Measurements from ENCODE around the gene PRSS33. TPM values are rescaled to one million over a fixed set of nuclear protein-coding genes. Genes with fewer than 3 reads are reported as not detected.

PRSS33 gene, protein sequence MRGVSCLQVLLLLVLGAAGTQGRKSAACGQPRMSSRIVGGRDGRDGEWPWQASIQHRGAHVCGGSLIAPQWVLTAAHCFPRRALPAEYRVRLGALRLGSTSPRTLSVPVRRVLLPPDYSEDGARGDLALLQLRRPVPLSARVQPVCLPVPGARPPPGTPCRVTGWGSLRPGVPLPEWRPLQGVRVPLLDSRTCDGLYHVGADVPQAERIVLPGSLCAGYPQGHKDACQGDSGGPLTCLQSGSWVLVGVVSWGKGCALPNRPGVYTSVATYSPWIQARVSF
- total RNA-seq, result not detected
- polyA plus RNA-seq, result not detected
- long read RNA-seq, donor 1, result 0 reads
- long read RNA-seq, donor 2, result 0 reads
- long read RNA-seq, donor 3, result 0 reads
- long read RNA-seq, donor 4, result 0 reads

DNA sequence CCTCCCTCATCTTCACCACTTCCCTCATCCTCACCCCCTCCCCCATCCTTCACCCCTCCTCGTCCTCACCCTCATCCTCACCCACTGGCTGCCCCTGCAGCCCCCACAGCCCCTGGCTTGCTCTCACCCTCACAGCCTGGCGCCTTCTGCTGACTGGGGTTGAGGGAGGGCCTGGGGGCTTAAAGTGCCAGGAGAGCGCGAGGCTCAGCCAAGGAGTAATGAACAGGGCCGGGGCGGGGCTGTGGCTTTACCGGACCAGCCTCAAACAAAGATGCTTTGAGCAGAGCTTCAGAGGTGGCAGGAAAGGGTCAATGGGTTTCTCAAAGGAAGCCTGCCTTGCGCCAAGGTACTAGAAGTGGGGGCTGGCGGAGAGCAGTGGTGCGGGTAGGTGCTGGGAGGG, at the start of gene PRSS33:
Gene PRSS33 (minus strand): TSS at position 155 of the 400 bp plus-strand sequence. CDS start 1,013 bp downstream, outside the sequence.
- H3K4me1 ChIP-seq (ENCODE audit: control insufficient read depth, insufficient read depth, low read length), result no peaks in the 10 kb centered on the region
- DNase-seq (peak in 1 of 3 donors; percentile 14), ATAC-seq (no peak)
- intact Hi-C loops (cut with DNase I), result no loop called here
- 31% methylated on average over 10 of the region's 10 CpGs for WGBS
- H3K9me3 ChIP-seq (ENCODE audit: control insufficient read depth, low read length), result no peaks in the 10 kb centered on the region
- H3K27me3 ChIP-seq (ENCODE audit: control insufficient read depth, insufficient read depth), result no peaks in the 10 kb centered on the region
- H3K27ac ChIP-seq (ENCODE audit: low read length), result no peak within 1 kb of the TSS
- H3K4me3 ChIP-seq (ENCODE audit: low read length), result no peak within 1 kb of the TSS

DNA sequence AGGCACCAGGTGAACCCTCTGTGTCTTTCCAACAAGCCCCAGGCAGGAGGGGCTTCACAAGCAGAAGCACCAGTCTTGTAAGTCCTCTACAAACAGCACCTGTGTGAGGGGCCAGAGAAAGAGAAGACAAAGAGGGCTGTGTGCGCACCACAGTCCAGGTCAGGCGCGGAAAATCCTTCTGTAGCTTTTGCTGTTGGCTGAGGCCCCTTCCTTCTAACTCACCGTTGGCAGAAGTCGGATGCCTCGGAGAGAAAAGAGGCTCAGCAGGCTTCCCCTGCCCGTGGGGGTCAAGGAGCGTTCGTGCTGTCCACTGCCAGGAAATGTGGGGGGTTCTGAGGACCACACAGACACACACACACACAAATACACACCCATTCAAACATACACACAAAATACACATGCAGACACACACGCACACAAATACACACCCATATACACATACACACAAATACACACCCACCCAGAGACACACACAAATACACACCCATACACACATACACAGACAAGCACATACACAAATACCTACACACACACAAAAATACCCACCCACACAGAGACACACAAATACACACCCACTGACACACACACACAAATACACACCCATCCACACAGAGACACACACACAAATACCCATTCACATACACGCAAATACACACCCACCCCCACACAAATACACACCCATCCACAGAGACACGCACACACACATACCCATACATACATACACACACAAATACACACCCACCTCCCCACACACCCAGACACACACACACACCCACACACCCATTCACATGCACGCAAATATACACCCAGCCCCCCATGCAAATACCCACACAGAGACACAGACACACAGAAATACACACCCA, 49.5 kb upstream of the PRSS33 start:
- no peak overlapping the region for H3K4me3 ChIP-seq (ENCODE audit: low read length)
- ATAC-seq (no peak), DNase-seq (no peak)
- WGBS, result 69% methylated on average over 13 of the region's 13 CpGs
- H3K9me3 ChIP-seq (ENCODE audit: control insufficient read depth, low read length), result no peaks in the 10 kb centered on the region
- no peaks in the 10 kb centered on the region for H3K4me1 ChIP-seq (ENCODE audit: control insufficient read depth, insufficient read depth, low read length)
- H3K27ac ChIP-seq (ENCODE audit: low read length), result no peak overlapping the region
- H3K27me3 ChIP-seq (ENCODE audit: control insufficient read depth, insufficient read depth), result no peaks in the 10 kb centered on the region
- intact Hi-C loops (cut with DNase I), result loop anchor here in 1 of 4 donors (5.0 kb wide), 1 partner anchor 90 kb away; no protein-coding TSS in a partner anchor

DNA sequence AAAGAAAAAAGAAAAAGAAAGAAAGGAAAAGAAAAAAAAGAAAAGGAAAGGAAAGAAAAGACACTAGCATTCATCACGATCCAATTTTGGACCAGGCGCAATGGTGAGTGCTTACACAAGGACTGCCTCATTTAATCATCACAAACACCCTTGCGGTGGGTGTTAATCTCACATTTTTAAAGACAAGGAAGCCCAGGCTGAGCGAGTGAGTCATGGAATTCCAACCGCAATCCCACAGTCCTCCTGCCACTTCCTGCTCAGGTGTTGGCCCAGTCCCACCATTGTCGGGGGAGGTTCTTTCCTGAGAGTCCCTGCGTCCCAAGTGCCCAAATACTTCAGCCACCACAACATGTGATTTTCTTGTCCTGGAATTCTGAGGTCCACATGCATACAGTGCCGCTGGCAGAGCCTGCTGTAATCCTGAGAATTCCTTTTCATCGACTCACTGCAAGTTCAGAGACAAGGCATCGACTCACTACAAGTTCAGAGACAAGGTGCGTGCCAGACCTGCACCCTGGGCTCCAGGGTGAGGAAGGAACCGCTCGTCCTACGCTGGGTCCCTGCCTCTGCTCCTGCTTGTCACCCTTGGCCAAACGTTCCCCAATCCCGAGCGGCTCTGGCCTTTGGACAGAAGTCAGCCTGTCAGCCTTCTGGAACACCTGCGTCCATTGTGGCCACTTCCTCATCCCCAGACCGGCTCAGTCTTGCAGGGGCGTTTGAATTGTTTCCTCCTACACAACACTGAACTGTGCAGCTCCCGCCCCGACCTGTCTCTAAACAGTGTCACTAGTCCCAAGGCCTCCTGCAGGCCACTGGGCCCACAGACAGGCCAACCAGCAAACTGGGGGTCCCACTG, 48.5 kb upstream of the PRSS33 start:
- Histone ChIP-seq H3K4me1 (ENCODE audit: control insufficient read depth, insufficient read depth, low read length) (no peaks in the 10 kb centered on the region), H3K9me3 (ENCODE audit: control insufficient read depth, low read length) (no peaks in the 10 kb centered on the region), H3K4me3 (ENCODE audit: low read length) (no peak overlapping the region), H3K27me3 (ENCODE audit: control insufficient read depth, insufficient read depth) (no peaks in the 10 kb centered on the region), H3K27ac (ENCODE audit: low read length) (no peak overlapping the region)
- ATAC-seq (no peak), DNase-seq (no peak)
- WGBS, result 35% methylated on average over 22 of the region's 22 CpGs
- intact Hi-C loops (cut with DNase I), result loop anchor here in 1 of 4 donors (5.0 kb wide), 1 partner anchor 91 kb away; no protein-coding TSS in a partner anchor

DNA sequence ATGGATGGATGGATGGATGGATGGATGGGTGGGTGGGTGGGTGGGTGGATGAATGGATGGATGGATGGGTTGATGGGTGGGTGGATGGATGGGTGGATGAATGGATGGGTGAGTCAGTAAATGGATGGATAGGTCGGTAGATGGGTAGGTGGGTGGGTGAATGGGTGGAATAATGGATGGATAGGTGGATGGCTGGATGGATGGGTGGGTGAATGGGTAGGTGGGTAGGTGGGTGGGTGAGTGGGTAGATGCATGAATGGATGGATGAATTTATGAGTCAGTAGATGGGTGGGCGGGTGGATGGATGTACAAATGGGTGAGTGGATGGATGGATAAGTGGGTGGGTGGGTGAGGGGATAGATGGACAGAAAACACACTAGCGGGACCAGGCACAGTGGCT, 47.6 kb upstream of the PRSS33 start:
- intact Hi-C loops (cut with DNase I), result loop anchor here in 1 of 4 donors (5.0 kb wide), 1 partner anchor 92 kb away; no protein-coding TSS in a partner anchor
- no peak overlapping the region for H3K4me3 ChIP-seq (ENCODE audit: low read length)
- WGBS, result 86% methylated on average over 3 of the region's 3 CpGs
- H3K27ac ChIP-seq (ENCODE audit: low read length), result no peak overlapping the region
- H3K27me3 ChIP-seq (ENCODE audit: control insufficient read depth, insufficient read depth), result no peaks in the 10 kb centered on the region
- H3K4me1 ChIP-seq (ENCODE audit: control insufficient read depth, insufficient read depth, low read length), result no peaks in the 10 kb centered on the region
- H3K9me3 ChIP-seq (ENCODE audit: control insufficient read depth, low read length), result no peaks in the 10 kb centered on the region
- no peak for DNase-seq
- no peak for ATAC-seq

DNA sequence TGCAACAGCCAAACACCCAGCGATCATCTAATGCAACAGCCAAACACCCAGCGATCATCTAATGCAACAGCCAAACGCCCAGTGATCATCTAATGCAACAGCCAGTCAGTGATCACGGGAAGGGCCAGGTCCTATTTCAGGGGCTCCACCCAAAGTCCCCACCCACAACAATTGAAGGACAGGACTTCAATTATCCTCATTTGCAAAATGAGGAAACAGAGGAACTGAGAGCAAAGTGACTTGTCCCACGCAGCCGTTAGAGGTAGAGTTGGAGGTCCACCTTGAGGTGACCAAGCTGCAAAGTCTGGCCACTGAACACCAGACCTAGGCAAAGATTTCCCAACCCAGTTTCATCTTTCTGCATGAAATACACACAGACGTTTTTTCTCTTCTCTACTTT, 46.4 kb upstream of the PRSS33 start:
- 69% methylated on average over 7 of the region's 7 CpGs for WGBS
- H3K4me3 ChIP-seq (ENCODE audit: low read length), result no peak overlapping the region
- H3K9me3 ChIP-seq (ENCODE audit: control insufficient read depth, low read length), result no peaks in the 10 kb centered on the region
- ATAC-seq, result no peak
- no peaks in the 10 kb centered on the region for H3K4me1 ChIP-seq (ENCODE audit: control insufficient read depth, insufficient read depth, low read length)
- DNase-seq, result no peak
- no peaks in the 10 kb centered on the region for H3K27me3 ChIP-seq (ENCODE audit: control insufficient read depth, insufficient read depth)
- H3K27ac ChIP-seq (ENCODE audit: low read length), result no peak overlapping the region
- intact Hi-C loops (cut with DNase I), result no loop called here

DNA sequence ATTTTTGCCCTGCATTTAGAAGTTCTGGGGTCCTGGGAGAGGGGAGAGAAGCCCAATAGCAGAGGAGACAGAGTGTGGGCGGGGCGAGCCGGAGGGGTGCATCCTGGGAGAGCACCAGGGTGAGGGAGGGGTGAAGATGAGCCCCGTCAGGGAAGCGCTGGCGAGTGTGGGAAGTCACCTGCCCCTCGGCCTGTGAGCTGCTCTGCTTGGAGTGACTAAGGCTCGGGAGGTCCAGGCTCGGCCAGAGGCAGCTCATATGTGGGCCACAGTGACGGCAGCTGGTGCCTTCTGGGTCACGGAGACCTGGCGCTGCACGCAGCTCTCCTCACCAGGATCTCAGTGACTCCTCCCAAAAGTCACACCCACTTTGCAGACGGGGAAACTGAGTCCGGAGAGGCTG, 43.8 kb upstream of the PRSS33 start:
- 78% methylated on average over 15 of the region's 15 CpGs for WGBS
- no peak overlapping the region for H3K4me3 ChIP-seq (ENCODE audit: low read length)
- ATAC-seq, result no peak
- H3K9me3 ChIP-seq (ENCODE audit: control insufficient read depth, low read length), result no peaks in the 10 kb centered on the region
- no peak overlapping the region for H3K27ac ChIP-seq (ENCODE audit: low read length)
- intact Hi-C loops (cut with DNase I), result no loop called here
- DNase-seq, result no peak
- no peaks in the 10 kb centered on the region for H3K4me1 ChIP-seq (ENCODE audit: control insufficient read depth, insufficient read depth, low read length)
- H3K27me3 ChIP-seq (ENCODE audit: control insufficient read depth, insufficient read depth), result no peaks in the 10 kb centered on the region

DNA sequence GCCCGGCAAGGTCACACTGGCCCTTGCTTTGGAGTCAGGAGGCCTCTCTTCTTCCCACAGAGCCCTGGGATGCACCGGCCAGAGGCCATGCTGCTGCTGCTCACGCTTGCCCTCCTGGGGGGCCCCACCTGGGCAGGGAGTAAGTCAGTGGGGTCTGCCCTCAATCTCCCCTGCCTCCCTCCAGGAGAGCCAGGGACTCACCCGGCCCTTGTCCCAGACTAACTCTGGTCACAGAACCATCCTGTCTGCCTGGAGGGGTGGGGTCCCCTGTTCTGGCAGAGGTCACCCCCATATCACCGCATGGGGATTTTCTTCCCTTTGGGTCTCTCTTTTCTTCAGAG, 43.0 kb upstream of the PRSS33 start:
- DNase-seq, result no peak
- intact Hi-C loops (cut with DNase I), result no loop called here
- 74% methylated on average over 5 of the region's 5 CpGs for WGBS
- H3K27me3 ChIP-seq (ENCODE audit: control insufficient read depth, insufficient read depth), result no peaks in the 10 kb centered on the region
- H3K9me3 ChIP-seq (ENCODE audit: control insufficient read depth, low read length), result no peaks in the 10 kb centered on the region
- no peak for ATAC-seq
- no peak overlapping the region for H3K4me3 ChIP-seq (ENCODE audit: low read length)
- no peaks in the 10 kb centered on the region for H3K4me1 ChIP-seq (ENCODE audit: control insufficient read depth, insufficient read depth, low read length)
- H3K27ac ChIP-seq (ENCODE audit: low read length), result no peak overlapping the region

DNA sequence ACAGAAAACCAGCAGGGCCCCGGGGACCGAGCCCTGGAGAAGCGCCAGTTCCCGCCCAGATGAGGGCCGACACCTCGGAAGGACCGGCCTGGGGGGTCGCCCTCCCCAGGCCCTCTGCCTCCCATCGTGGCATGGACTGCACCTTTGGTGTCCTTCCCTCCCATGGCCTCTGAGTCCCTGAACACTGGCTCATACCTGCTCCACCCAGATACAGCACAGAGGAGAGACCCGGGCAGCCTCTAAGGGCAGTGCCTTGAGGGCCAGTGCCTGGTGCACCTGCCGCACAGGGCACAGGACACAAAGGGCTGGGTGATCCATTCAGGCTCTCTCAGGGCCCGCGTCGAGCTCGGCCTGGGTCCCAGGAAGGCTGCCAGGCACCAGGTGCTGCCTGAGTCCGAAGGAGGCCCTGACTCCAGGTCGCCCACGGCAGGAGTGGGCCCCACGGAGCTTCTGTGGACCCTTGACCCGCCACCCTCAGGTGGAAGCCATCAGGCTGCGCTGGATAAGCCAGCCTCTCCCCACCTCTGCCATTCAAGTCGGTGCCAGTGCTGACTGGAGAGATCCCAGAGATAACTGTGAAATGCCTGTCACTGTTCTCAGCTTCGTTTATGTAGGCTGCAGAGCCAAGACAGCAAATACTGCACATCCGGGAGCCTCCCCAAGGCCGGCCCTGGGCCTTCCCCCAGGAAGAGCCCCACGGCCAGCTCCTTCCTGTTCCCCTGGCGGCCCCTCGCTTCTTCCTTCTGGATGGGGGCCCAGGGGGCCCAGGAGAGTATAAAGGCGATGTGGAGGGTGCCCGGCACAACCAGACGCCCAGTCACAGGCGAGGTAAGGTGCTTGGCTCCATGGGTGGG, 42.4 kb upstream of the PRSS33 start, which contains the start of gene ZG16B:
Gene ZG16B (plus strand): TSS at position 803 of the 854 bp plus-strand sequence. CDS start 139 bp downstream, outside the sequence.
- 66% methylated on average over 32 of the region's 32 CpGs for WGBS
- no peak for DNase-seq
- Histone ChIP-seq H3K4me1 (ENCODE audit: control insufficient read depth, insufficient read depth, low read length) (no peaks in the 10 kb centered on the region), H3K27me3 (ENCODE audit: control insufficient read depth, insufficient read depth) (no peaks in the 10 kb centered on the region), H3K27ac (ENCODE audit: low read length) (no peak within 1 kb of the TSS), H3K9me3 (ENCODE audit: control insufficient read depth, low read length) (no peaks in the 10 kb centered on the region), H3K4me3 (ENCODE audit: low read length) (no peak within 1 kb of the TSS)
- peak; percentile 15 to 28 for ATAC-seq
- intact Hi-C loops (cut with DNase I), result no loop called here

DNA sequence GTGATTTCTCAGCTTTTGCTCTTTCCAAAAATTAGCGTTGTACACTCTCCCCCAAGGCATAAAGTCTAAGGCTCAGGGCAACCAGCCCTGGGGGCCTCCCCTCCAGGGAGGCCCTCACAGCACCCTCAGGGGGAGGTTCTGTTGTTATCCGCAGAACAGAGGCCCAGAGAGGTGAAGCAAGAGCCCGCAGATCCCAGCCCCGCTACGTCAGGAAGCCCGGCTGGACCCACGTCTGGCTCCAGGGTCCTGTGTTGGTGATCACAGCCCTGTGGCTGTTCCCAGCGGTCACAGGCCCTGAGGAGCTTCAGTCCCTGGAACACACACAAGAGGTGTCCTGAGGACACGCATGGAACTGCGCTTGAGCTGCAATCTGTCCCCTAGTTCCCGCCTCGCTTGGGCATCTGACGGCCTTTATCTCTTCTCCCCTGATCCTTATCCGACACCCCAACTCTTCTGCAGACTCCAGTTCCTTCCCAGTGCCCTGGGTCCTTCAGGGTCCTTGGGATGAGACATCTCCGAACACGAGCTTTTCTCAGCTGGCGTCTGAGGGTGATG, 41.6 kb upstream of the PRSS33 start:
- ATAC-seq (no peak), DNase-seq (no peak)
- Histone ChIP-seq H3K27me3 (ENCODE audit: control insufficient read depth, insufficient read depth) (no peaks in the 10 kb centered on the region), H3K4me1 (ENCODE audit: control insufficient read depth, insufficient read depth, low read length) (no peaks in the 10 kb centered on the region), H3K27ac (ENCODE audit: low read length) (no peak overlapping the region), H3K9me3 (ENCODE audit: control insufficient read depth, low read length) (no peaks in the 10 kb centered on the region), H3K4me3 (ENCODE audit: low read length) (no peak overlapping the region)
- intact Hi-C loops (cut with DNase I), result no loop called here
- WGBS, result 83% methylated on average over 17 of the region's 17 CpGs

DNA sequence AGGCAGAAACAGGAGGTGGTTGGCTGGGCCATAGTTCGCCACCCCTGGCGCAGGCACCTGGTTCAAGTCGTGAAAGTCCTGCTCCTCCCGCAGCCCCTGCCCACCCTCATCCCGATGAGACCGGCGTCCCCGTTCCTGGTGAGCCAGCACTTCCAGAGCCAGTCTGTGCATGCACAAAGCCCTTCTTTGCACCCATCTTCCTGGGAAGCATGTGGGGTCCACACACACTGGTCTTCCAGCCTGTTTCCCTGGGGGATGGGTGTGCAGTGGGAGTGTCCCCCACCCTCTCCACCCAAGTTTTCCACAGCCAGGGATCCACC, 41.1 kb upstream of the PRSS33 start:
- intact Hi-C loops (cut with DNase I), result no loop called here
- H3K4me3 ChIP-seq (ENCODE audit: low read length), result no peak overlapping the region
- no peak for DNase-seq
- H3K27me3 ChIP-seq (ENCODE audit: control insufficient read depth, insufficient read depth), result no peaks in the 10 kb centered on the region
- H3K9me3 ChIP-seq (ENCODE audit: control insufficient read depth, low read length), result no peaks in the 10 kb centered on the region
- WGBS, result 92% methylated on average over 8 of the region's 8 CpGs
- H3K4me1 ChIP-seq (ENCODE audit: control insufficient read depth, insufficient read depth, low read length), result no peaks in the 10 kb centered on the region
- no peak for ATAC-seq
- H3K27ac ChIP-seq (ENCODE audit: low read length), result no peak overlapping the region
